CD4-positive, alpha-beta T cell treated with Interleukin-2 at 100 ng/mL for 4 hours (primary cell): ENCODE results near the gene LANCL2.

ENCODE experiments used
- DNase-seq: peaks from one replicate; pipeline ENCODE4 v3.0.0-alpha.2; 2020; ENCODE audit warnings: low spot score

Gene LANCL2

GRCh38 chr7:55438085-55438756 lies 73.1 kb downstream of the LANCL2 start:
- DNase-seq, result no peak

DNA sequence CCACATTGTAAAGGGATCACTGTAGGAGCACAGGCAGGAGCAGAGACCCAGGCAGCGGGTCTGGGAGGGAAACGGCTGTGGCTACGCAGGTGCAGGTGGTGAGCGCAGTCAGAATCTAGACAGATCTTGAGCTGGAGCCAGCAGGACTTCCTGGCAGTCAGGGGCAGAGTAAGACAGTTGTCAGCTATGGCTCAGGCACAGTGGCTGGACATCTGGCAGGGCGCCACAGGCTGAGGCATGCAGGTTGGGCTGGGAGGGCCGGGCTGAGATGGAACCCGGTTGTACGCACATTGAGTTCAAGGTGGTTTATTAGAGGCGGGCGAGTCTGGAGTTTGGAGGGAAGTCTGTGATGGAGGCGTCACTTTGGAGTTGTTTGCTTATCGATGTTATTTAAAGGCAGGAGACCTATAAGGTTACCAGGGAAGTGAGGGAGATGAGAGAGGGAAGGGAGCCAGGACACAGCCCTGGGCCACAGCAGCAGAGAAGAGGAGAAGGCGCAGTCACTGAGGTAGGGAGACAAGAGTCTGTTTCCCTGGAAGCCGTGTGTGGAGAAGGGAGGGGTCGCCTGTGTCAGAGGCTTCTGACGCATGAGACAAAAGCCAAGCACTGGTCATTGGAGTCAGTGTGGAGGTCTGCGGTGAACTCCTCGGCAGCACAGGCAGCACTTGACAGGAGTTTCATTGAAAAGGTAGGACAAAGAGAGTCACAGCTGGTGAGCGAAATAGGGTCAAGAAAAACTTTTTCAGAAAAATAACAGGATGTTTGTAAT lies 73.8 kb downstream of the LANCL2 start:
- no peak for DNase-seq

- no peak for DNase-seq
Observed at GRCh38 chr7:55439627-55440026, 74.5 kb downstream of the LANCL2 start.

DNA sequence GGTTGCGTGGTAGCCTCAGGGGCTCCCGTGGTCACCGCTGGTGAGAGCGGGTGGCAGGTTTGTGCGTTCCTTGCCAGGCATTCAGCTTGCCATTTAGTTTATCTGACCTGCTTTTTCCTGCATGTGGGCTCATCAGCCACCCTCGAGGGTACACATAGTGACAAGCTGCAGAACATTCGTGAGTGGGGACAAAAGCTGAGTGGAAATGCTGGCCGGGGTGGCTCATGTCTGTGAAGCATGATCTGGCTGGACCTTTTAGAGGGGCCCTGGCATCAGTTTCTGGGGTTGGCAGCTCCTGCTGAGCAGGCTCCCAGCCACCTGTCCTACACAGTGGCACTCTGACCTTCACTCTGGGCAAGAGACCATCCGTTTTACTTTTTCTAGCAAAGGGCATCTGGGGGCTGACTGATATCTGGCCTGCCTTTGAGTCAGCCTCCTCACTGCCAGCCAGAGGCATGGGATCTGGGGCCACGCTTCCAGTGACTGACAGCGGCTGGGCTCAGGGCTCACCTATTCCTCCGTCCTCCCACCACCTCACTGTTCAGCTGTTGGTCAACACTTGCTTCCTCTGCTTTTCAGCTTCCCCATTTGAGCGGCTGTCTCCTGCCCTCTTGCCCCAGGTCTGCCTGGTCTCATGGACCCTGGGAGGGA lies 75.0 kb downstream of the LANCL2 start:
- no peak for DNase-seq

GRCh38 chr7:55441002-55441401 lies 75.9 kb downstream of the LANCL2 start:
- no peak for DNase-seq

GRCh38 chr7:55441774-55442522 lies 76.8 kb downstream of the LANCL2 start:
- DNase-seq, result no peak

- DNase-seq, result no peak
Observed at GRCh38 chr7:55444786-55445185, 79.6 kb downstream of the LANCL2 start.

DNA sequence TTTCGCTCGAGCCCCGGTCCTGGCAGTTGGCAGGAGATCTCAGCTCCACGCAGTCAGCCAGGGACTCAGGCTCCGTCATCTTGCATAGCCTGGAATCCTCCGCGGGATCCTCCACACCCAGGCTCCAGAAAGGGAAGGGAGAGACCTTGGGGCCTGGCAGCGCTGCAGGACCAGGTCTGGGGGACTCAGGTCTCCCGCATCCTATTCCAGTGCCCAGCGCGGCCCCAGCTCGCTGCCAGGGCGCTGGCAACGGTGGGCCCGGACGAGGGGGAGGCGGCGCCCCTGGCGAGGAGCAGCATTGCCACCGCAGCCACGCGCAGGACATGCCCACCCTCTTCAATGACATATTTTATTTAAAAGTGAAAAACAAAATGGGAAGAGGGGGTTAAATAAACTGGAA lies 83.4 kb downstream of the LANCL2 start:
- DNase-seq, result no peak

DNA sequence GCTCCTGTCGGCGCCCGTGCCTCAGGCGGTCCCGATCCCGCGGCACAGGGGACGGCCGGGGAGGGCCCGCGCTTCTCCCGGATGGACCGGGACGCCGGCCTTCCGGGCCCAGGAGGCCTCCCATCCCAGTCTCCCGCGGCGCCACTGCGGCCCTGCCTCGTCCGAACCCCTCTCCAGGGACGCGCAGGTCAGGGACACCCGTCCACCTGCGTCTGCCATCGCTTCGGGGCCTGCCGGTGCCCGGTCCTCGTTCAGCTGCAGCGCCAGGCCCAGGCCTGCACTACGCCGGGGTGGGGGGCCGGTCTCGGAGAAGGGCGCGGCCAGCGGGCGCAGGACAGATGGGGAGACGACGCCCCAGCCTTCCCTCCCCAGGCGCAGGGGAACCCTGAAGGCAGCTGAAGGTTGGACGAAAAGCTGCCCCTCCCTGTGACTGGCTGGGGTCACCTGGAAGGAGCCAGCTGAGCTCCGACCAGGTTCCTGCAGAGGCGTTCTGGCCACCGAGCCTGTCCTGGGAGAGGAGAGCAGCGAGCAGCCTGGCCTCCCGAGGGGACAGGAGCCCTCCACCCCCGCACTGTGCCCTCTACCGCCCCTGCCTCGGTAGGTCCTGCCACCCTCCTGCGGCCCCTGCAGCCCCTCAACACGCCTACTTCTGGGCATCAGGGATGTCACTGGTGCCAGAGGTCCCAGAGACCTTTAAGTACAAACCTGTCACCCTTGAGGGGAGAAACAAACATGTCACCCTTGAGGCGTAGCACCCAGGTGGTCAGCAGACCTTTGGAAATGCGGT lies 84.3 kb downstream of the LANCL2 start:
- DNase-seq, result no peak

GRCh38 chr7:55449992-55450535 lies 84.9 kb downstream of the LANCL2 start:
- no peak for DNase-seq

DNA sequence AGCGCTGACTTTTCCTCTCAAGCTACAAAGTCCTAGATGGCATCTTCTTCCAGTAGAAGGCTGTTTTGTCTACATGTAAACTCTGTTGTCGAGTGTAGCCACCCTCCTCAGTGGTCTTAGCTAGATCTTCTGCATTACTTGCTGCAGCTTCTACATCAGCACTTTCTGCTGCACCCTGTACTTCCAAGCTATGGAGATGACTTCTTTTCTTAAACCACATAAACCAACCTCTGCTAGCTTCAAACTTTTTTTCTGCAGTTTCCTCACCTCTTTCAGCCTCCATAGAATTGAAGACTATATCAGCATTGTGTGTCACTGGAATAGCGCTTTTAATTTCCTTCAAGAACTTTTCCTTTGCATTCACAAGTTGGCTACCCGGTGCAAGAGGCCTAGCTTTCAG lies 87.8 kb downstream of the LANCL2 start:
- no peak for DNase-seq

- no peak for DNase-seq
Observed at GRCh38 chr7:55457801-55458200, 92.7 kb downstream of the LANCL2 start.

DNA sequence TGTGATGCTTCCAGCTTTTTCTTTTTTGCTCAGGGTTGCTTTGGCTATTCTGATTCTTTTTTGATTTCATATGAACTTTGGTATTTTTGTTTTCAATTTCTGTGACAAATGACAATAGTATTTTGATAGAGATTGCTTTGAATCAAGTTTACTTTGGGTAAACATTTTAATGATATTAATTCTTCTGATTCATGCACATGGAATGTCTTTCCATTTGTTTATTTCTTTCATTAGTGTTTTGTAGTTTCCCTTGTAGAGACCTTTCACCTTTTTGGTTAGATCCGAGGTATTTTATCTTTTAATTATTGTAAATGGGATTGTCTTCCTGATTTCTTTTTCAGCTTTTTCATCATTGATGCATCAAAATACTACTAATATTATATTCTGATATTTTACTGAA lies 93.2 kb downstream of the LANCL2 start:
- no peak for DNase-seq

GRCh38 chr7:55463686-55464262 lies 98.6 kb downstream of the LANCL2 start:
- no peak for DNase-seq

DNA sequence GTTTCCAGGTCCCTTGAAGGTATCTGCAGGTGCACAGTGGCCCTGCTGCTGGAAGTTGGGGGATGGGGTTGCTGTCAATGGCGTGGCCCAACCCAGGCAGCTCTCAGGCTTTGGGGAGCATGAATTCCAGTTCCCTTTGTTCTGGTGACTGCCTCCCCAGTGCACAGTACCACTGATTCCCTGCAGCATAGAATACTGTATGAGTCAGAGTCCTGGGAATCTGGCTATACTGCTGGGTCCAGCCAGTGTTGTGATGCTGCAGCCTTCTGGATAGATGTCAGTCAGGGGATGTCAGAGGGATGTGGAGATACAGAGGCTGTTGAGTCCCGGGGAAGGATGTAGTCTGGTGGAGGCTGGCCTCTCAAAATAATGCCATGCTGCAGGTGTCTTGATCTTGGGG lies 99.3 kb downstream of the LANCL2 start:
- DNase-seq, result no peak

DNA sequence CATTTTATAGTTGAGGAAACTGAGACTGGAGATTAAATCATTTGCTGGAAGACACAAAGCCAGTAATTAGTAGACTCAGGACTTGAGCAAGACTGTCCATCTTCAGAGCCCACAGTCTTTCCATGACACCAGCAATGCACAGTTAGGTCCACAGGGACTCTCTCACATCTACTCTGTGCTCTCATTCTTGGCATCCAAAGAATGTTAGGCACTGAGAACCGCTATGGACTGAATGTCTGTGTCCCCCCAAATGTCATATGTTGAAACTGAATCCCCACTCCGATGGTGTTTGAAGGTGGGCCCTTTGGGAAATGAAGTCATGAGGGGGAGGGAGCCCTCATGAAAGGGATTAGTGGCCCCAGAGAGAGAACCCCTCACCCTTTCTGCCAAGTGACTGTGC lies 100.6 kb downstream of the LANCL2 start:
- no peak for DNase-seq

DNA sequence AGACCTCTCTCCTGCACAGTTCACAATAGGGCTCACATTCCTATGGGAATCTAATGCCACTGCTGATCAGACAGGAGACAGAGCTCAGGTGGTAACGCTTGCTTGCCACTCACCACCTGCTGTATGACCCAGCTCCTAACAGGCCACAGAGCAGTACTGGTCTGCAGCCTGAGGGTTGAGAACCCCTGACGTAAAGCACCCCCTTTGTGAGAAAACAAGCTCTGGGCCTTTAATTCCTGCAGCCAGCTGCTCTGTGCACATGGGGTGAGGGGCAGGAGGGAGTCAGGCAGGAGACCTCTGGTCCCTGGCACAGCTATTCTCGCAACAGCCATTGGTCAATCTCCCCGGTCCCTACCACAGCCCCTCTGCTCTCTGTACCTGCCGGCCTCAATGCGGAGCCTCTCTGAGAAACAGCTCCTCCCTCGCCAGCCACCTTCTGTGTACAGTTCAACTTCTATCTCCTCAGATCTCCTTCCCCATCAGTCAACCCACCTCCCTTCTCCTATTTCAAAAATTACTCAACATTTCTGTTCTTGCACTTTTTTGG lies 102.0 kb downstream of the LANCL2 start:
- no peak for DNase-seq

- no peak for DNase-seq
Observed at GRCh38 chr7:55468495-55468894, 103.4 kb downstream of the LANCL2 start.

DNA sequence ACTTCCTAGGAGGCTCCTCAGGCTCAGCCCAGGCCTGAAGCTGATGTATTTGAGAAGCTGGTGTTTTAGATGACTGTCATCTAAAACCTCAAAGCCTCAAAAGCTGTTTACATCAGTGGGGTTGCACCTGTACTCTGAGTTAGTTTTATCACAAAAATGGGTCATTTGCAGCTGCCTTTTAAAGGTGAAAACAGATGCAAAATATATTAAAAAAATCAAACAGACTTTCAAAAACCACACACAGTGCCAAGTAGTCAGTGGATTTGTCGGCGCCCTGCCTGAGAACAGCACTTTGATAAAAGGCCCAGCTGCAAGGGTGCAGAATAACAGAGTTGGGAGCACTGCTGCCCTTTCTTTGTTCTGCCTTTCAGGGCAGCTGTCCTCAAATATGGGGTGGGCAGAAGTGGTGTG lies 104.1 kb downstream of the LANCL2 start:
- DNase-seq, result peak; percentile 69

DNA sequence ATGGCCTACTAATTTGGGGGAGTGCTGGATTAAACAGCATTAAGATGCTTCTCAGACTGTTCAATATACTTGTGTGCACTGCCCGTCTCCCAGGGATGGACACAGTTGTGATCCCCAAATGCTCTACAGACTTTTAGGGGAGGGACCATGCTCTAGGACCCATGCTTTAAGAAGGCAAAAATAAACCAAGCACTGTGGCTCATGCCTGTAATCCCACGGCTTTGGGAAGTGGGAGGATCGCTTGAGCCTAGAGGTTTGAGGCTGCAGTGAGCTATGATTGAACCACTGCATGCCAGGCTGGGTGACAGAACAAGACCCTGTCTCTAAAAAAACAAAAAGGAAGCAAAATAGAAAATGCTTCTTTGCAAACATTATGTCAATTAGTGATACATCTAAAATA lies 104.6 kb downstream of the LANCL2 start:
- no peak for DNase-seq

- no peak for DNase-seq
Observed at GRCh38 chr7:55470261-55470660, 105.1 kb downstream of the LANCL2 start.
